ENCODE data around the gene DNAJC21. TPM values are rescaled to one million over a fixed set of nuclear protein-coding genes. Genes with fewer than 3 reads are reported as not detected.

DNAJC21 gene
- 14.6 TPM for total RNA-seq

GRCh38 chr5:34929134-34929719, at the start of gene DNAJC21:
Gene DNAJC21 (plus strand): TSS chr5:34929559. CDS start chr5:34929820, 261 bp downstream.
- peaks cover 8 to 22% (median 15%) of the 10 kb centered on the region in 3 donors for H3K4me1 ChIP-seq (ENCODE audit: control insufficient read depth in 3 of 3, insufficient read depth in 3 of 3, low read length in 3 of 3)
- H3K27me3 ChIP-seq (ENCODE audit: control insufficient read depth in 3 of 3, insufficient read depth in 3 of 3, low read length in 3 of 3): no peaks in the 10 kb centered on the region
- peak within 1 kb of the TSS; percentile 93 for H3K27ac ChIP-seq (ENCODE audit: low read depth, low read length)
- peak within 1 kb of the TSS; percentile 90 to 96 (median 95) for H3K4me3 ChIP-seq (ENCODE audit: low read length in 3 of 3)
- H3K36me3 ChIP-seq (ENCODE audit: control insufficient read depth in 3 of 3, insufficient read depth in 3 of 3, low read length in 3 of 3): peaks cover 3 to 31% (median 19%) of the 10 kb centered on the region in 3 donors
- no peaks in the 10 kb centered on the region for H3K9me3 ChIP-seq (ENCODE audit: control insufficient read depth in 3 of 3, low read length in 3 of 3)
- peak within 1 kb of the TSS; percentile 93 to 96 (median 95) for H3K9ac ChIP-seq (ENCODE audit: low read depth in 1 of 3, low read length in 3 of 3)

- Histone ChIP-seq H3K36me3 (ENCODE audit: control insufficient read depth in 3 of 3, insufficient read depth in 3 of 3, low read length in 3 of 3) (no peaks in the 10 kb centered on the region), H3K27me3 (ENCODE audit: control insufficient read depth in 3 of 3, insufficient read depth in 3 of 3, low read length in 3 of 3) (no peaks in the 10 kb centered on the region), H3K4me1 (ENCODE audit: control insufficient read depth in 3 of 3, insufficient read depth in 3 of 3, low read length in 3 of 3) (no peaks in the 10 kb centered on the region), H3K9me3 (ENCODE audit: control insufficient read depth in 3 of 3, low read length in 3 of 3) (no peaks in the 10 kb centered on the region), H3K27ac (ENCODE audit: low read depth, low read length) (no peak overlapping the region), H3K4me3 (ENCODE audit: low read length in 3 of 3) (no peak overlapping the region), H3K9ac (ENCODE audit: low read depth in 1 of 3, low read length in 3 of 3) (no peak overlapping the region)
Measured at GRCh38 chr5:34881246-34881645, 48.1 kb upstream of the DNAJC21 start.

- H3K9ac ChIP-seq (ENCODE audit: low read depth in 1 of 3, low read length in 3 of 3): no peak overlapping the region
- H3K36me3 ChIP-seq (ENCODE audit: control insufficient read depth in 3 of 3, insufficient read depth in 3 of 3, low read length in 3 of 3): no peaks in the 10 kb centered on the region
- H3K4me1 ChIP-seq (ENCODE audit: control insufficient read depth in 3 of 3, insufficient read depth in 3 of 3, low read length in 3 of 3): no peaks in the 10 kb centered on the region
- no peaks in the 10 kb centered on the region for H3K9me3 ChIP-seq (ENCODE audit: control insufficient read depth in 3 of 3, low read length in 3 of 3)
- no peaks in the 10 kb centered on the region for H3K27me3 ChIP-seq (ENCODE audit: control insufficient read depth in 3 of 3, insufficient read depth in 3 of 3, low read length in 3 of 3)
- H3K4me3 ChIP-seq (ENCODE audit: low read length in 3 of 3): no peak overlapping the region
- H3K27ac ChIP-seq (ENCODE audit: low read depth, low read length): no peak overlapping the region
Measured at GRCh38 chr5:34886392-34887119, 42.8 kb upstream of the DNAJC21 start.

GRCh38 chr5:34889394-34889793, 40.0 kb upstream of the DNAJC21 start:
- Histone ChIP-seq H3K27me3 (ENCODE audit: control insufficient read depth in 3 of 3, insufficient read depth in 3 of 3, low read length in 3 of 3) (no peaks in the 10 kb centered on the region), H3K9me3 (ENCODE audit: control insufficient read depth in 3 of 3, low read length in 3 of 3) (no peaks in the 10 kb centered on the region), H3K4me1 (ENCODE audit: control insufficient read depth in 3 of 3, insufficient read depth in 3 of 3, low read length in 3 of 3) (no peaks in the 10 kb centered on the region), H3K9ac (ENCODE audit: low read depth in 1 of 3, low read length in 3 of 3) (no peak overlapping the region), H3K4me3 (ENCODE audit: low read length in 3 of 3) (no peak overlapping the region), H3K27ac (ENCODE audit: low read depth, low read length) (no peak overlapping the region), H3K36me3 (ENCODE audit: control insufficient read depth in 3 of 3, insufficient read depth in 3 of 3, low read length in 3 of 3) (no peaks in the 10 kb centered on the region)

GRCh38 chr5:34891981-34892380, 37.4 kb upstream of the DNAJC21 start:
- Histone ChIP-seq H3K9ac (ENCODE audit: low read depth in 1 of 3, low read length in 3 of 3) (no peak overlapping the region), H3K27me3 (ENCODE audit: control insufficient read depth in 3 of 3, insufficient read depth in 3 of 3, low read length in 3 of 3) (no peaks in the 10 kb centered on the region), H3K27ac (ENCODE audit: low read depth, low read length) (no peak overlapping the region), H3K4me1 (ENCODE audit: control insufficient read depth in 3 of 3, insufficient read depth in 3 of 3, low read length in 3 of 3) (no peaks in the 10 kb centered on the region), H3K36me3 (ENCODE audit: control insufficient read depth in 3 of 3, insufficient read depth in 3 of 3, low read length in 3 of 3) (peaks cover 0 to 3% (median 0%) of the 10 kb centered on the region in 3 donors), H3K4me3 (ENCODE audit: low read length in 3 of 3) (no peak overlapping the region), H3K9me3 (ENCODE audit: control insufficient read depth in 3 of 3, low read length in 3 of 3) (no peaks in the 10 kb centered on the region)

- Histone ChIP-seq H3K9me3 (ENCODE audit: control insufficient read depth in 3 of 3, low read length in 3 of 3) (no peaks in the 10 kb centered on the region), H3K27me3 (ENCODE audit: control insufficient read depth in 3 of 3, insufficient read depth in 3 of 3, low read length in 3 of 3) (no peaks in the 10 kb centered on the region), H3K4me1 (ENCODE audit: control insufficient read depth in 3 of 3, insufficient read depth in 3 of 3, low read length in 3 of 3) (no peaks in the 10 kb centered on the region), H3K9ac (ENCODE audit: low read depth in 1 of 3, low read length in 3 of 3) (no peak overlapping the region), H3K36me3 (ENCODE audit: control insufficient read depth in 3 of 3, insufficient read depth in 3 of 3, low read length in 3 of 3) (peaks cover 0 to 3% (median 0%) of the 10 kb centered on the region in 3 donors), H3K27ac (ENCODE audit: low read depth, low read length) (no peak overlapping the region), H3K4me3 (ENCODE audit: low read length in 3 of 3) (no peak overlapping the region)
Measured at GRCh38 chr5:34892414-34892813, 36.9 kb upstream of the DNAJC21 start.

- peaks cover 0 to 3% (median 0%) of the 10 kb centered on the region in 3 donors for H3K36me3 ChIP-seq (ENCODE audit: control insufficient read depth in 3 of 3, insufficient read depth in 3 of 3, low read length in 3 of 3)
- H3K4me3 ChIP-seq (ENCODE audit: low read length in 3 of 3): no peak overlapping the region
- no peak overlapping the region for H3K9ac ChIP-seq (ENCODE audit: low read depth in 1 of 3, low read length in 3 of 3)
- no peak overlapping the region for H3K27ac ChIP-seq (ENCODE audit: low read depth, low read length)
- H3K9me3 ChIP-seq (ENCODE audit: control insufficient read depth in 3 of 3, low read length in 3 of 3): no peaks in the 10 kb centered on the region
- H3K27me3 ChIP-seq (ENCODE audit: control insufficient read depth in 3 of 3, insufficient read depth in 3 of 3, low read length in 3 of 3): no peaks in the 10 kb centered on the region
- no peaks in the 10 kb centered on the region for H3K4me1 ChIP-seq (ENCODE audit: control insufficient read depth in 3 of 3, insufficient read depth in 3 of 3, low read length in 3 of 3)
Measured at GRCh38 chr5:34894716-34895115, 34.6 kb upstream of the DNAJC21 start.

- peaks cover 0 to 3% (median 0%) of the 10 kb centered on the region in 3 donors for H3K36me3 ChIP-seq (ENCODE audit: control insufficient read depth in 3 of 3, insufficient read depth in 3 of 3, low read length in 3 of 3)
- H3K27me3 ChIP-seq (ENCODE audit: control insufficient read depth in 3 of 3, insufficient read depth in 3 of 3, low read length in 3 of 3): no peaks in the 10 kb centered on the region
- H3K4me3 ChIP-seq (ENCODE audit: low read length in 3 of 3): no peak overlapping the region
- H3K9me3 ChIP-seq (ENCODE audit: control insufficient read depth in 3 of 3, low read length in 3 of 3): no peaks in the 10 kb centered on the region
- no peak overlapping the region for H3K27ac ChIP-seq (ENCODE audit: low read depth, low read length)
- no peaks in the 10 kb centered on the region for H3K4me1 ChIP-seq (ENCODE audit: control insufficient read depth in 3 of 3, insufficient read depth in 3 of 3, low read length in 3 of 3)
- H3K9ac ChIP-seq (ENCODE audit: low read depth in 1 of 3, low read length in 3 of 3): no peak overlapping the region
Measured at GRCh38 chr5:34895641-34896419, 33.5 kb upstream of the DNAJC21 start.

- Histone ChIP-seq H3K9me3 (ENCODE audit: control insufficient read depth in 3 of 3, low read length in 3 of 3) (no peaks in the 10 kb centered on the region), H3K9ac (ENCODE audit: low read depth in 1 of 3, low read length in 3 of 3) (no peak overlapping the region), H3K27me3 (ENCODE audit: control insufficient read depth in 3 of 3, insufficient read depth in 3 of 3, low read length in 3 of 3) (no peaks in the 10 kb centered on the region), H3K4me3 (ENCODE audit: low read length in 3 of 3) (no peak overlapping the region), H3K27ac (ENCODE audit: low read depth, low read length) (no peak overlapping the region), H3K36me3 (ENCODE audit: control insufficient read depth in 3 of 3, insufficient read depth in 3 of 3, low read length in 3 of 3) (peaks cover 0 to 3% (median 0%) of the 10 kb centered on the region in 3 donors), H3K4me1 (ENCODE audit: control insufficient read depth in 3 of 3, insufficient read depth in 3 of 3, low read length in 3 of 3) (no peaks in the 10 kb centered on the region)
Measured at GRCh38 chr5:34897646-34898045, 31.7 kb upstream of the DNAJC21 start.
